Natural killer cell (primary cell): ENCODE results near the gene PTPRM. TPM values are rescaled to one million over a fixed set of nuclear protein-coding genes. Genes with fewer than 3 reads are reported as not detected.
A peak's percentile ranks its signal among the peaks of the same experiment; 100 is the strongest.

ENCODE experiments used
- ATAC-seq, 3 donors: fragments of 150-1000 bp in 2 of 3; fragments of 200-7000 bp in 1 of 3; cut with Tn5 transposase; 1 replicate in 1 of 3; 2 replicates in 2 of 3; pipeline ENCODE4 v1.10.0; 2021; ENCODE audit warnings: mild to moderate bottlenecking in 2 of 3, moderate library complexity in 2 of 3
- DNase-seq, 2 donors: peaks; one replicate each; pipeline versions ENCODE4 v3.0.0 to v3.0.0-alpha.2; 2013 to 2021; ENCODE audit warnings: mixed read lengths in 1 of 2
- H3K27ac ChIP-seq: one replicate; pipeline ENCODE4 v1.5.1; 2013; ENCODE audit warnings: mild to moderate bottlenecking, low read length
- H3K27me3 ChIP-seq: one replicate; pipeline ENCODE4 v1.6.1; 2013; ENCODE audit warnings: low read length; ENCODE audit not compliant: control insufficient read depth, insufficient read depth
- H3K36me3 ChIP-seq: one replicate; pipeline ENCODE4 v1.6.1; 2013; ENCODE audit warnings: low read length; ENCODE audit not compliant: control insufficient read depth, insufficient read depth
- H3K4me1 ChIP-seq: one replicate; pipeline ENCODE4 v1.6.1; 2013; ENCODE audit warnings: low read length; ENCODE audit not compliant: control insufficient read depth, insufficient read depth
- H3K4me3 ChIP-seq: one replicate; pipeline ENCODE4 v1.5.1; 2013; ENCODE audit warnings: low read length
- H3K9me3 ChIP-seq: one replicate; pipeline ENCODE4 v1.6.1; 2013; ENCODE audit warnings: low read length; ENCODE audit not compliant: control insufficient read depth, insufficient read depth
- H3K27ac Mint-ChIP-seq, 2 donors: one replicate each; pipeline ENCODE4 v1.8.0; 2022; ENCODE audit warnings: mild to moderate bottlenecking in 2 of 2, mixed read lengths in 2 of 2, moderate library complexity in 1 of 2
- H3K27me3 Mint-ChIP-seq, 2 donors: one replicate each; pipeline ENCODE4 v1.8.0; 2022; ENCODE audit warnings: low read depth in 2 of 2, mixed read lengths in 2 of 2
- H3K36me3 Mint-ChIP-seq: one replicate; pipeline ENCODE4 v1.8.0; 2022; ENCODE audit warnings: mixed read lengths
- H3K4me1 Mint-ChIP-seq, 2 donors: one replicate each; pipeline ENCODE4 v1.8.0; 2022; ENCODE audit warnings: mixed read lengths in 2 of 2
- H3K4me3 Mint-ChIP-seq: one replicate; pipeline ENCODE4 v1.8.0; 2022; ENCODE audit warnings: mild to moderate bottlenecking, moderate library complexity, mixed read lengths
- H3K9me3 Mint-ChIP-seq, 2 donors: one replicate each; pipeline ENCODE4 v1.8.0; 2022; ENCODE audit warnings: mixed read lengths in 2 of 2
- WGBS: methylation state at CpG from one replicate; pipeline ENCODE4 v1.1.7; 2013; ENCODE audit warnings: missing lambda C conversion rate; ENCODE audit not compliant: insufficient coverage; 5-methylcytosine and 5-hydroxymethylcytosine counted together
- intact Hi-C: fragments of 100-400 bp; cut with micrococcal nuclease; formaldehyde crosslinking; loops from one replicate; pipeline ENCODE4 v1.14.2; 2022
- total RNA-seq, 4 donors: library from RNA; stranded (reverse); fragments of 120-200 nt in 1 of 4; gene quantifications; one replicate each; pipeline versions ENCODE4 v1.2.3 to v1.2.4, GENCODE V29; 2013 to 2022
- TF ChIP-seq, protein P1 (sequence below): fragments of 200-600 bp; IDR thresholded peaks from one replicate; pipeline ENCODE4 v1.8.0; 2022; ENCODE audit warnings: antibody characterized with exemption

The PTPRM gene
- total RNA-seq, 3 donors from 2014 or later (not counting 1 experiment from before 2014, with no cell fraction given): 5.0 to 13.2 (median 12.1) TPM

DNA sequence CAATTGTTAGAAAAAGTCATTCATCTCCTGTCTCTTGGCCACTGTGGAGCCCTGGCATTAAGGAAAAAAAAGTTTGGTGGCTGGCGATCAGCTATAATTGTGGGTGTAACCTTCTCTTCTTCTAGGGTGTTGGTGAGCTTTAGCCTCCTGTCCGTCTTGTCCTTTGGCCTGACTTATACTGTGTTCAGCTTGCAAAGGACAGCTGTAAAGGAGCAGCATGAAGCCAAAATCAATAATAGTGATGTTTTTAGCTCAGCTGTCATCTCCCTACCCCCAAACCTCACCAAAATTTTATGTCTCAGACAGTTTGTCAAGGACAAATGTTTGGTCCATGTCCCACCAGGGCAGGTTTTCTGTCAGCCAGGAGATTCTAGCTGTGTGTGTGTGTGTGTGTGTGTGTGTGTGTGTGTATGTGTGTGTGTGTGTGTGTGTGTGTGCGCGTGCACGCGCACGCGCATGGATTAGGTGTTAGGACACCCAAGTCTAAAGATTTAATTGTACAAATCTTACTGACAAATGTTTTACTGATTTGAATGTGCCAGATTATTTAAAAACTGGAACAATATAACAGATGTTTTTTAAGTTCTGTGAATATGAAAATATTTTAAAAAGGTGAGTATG lies 109.2 kb downstream of the PTPRM start:
- no peaks in the 10 kb centered on the region for H3K36me3 Mint-ChIP-seq
- Histone ChIP-seq H3K36me3 (no peaks in the 10 kb centered on the region), H3K27me3 (no peaks in the 10 kb centered on the region), H3K4me1 (no peaks in the 10 kb centered on the region), H3K27ac (no peak overlapping the region), H3K9me3 (no peaks in the 10 kb centered on the region), H3K4me3 (no peak overlapping the region)
- no peaks in the 10 kb centered on the region for H3K4me1 Mint-ChIP-seq
- TF ChIP-seq, protein P1, sequence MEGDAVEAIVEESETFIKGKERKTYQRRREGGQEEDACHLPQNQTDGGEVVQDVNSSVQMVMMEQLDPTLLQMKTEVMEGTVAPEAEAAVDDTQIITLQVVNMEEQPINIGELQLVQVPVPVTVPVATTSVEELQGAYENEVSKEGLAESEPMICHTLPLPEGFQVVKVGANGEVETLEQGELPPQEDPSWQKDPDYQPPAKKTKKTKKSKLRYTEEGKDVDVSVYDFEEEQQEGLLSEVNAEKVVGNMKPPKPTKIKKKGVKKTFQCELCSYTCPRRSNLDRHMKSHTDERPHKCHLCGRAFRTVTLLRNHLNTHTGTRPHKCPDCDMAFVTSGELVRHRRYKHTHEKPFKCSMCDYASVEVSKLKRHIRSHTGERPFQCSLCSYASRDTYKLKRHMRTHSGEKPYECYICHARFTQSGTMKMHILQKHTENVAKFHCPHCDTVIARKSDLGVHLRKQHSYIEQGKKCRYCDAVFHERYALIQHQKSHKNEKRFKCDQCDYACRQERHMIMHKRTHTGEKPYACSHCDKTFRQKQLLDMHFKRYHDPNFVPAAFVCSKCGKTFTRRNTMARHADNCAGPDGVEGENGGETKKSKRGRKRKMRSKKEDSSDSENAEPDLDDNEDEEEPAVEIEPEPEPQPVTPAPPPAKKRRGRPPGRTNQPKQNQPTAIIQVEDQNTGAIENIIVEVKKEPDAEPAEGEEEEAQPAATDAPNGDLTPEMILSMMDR: no peak
- no peak overlapping the region for H3K27ac Mint-ChIP-seq
- H3K27me3 Mint-ChIP-seq: no peaks in the 10 kb centered on the region
- H3K4me3 Mint-ChIP-seq: no peak overlapping the region
- DNase-seq (no peak), ATAC-seq (no peak)
- H3K9me3 Mint-ChIP-seq: peaks cover 3 to 4% of the 10 kb centered on the region in 2 donors
- intact Hi-C loops: no loop called here
- WGBS: 84% methylated on average over 2 of the region's 8 CpGs

DNA sequence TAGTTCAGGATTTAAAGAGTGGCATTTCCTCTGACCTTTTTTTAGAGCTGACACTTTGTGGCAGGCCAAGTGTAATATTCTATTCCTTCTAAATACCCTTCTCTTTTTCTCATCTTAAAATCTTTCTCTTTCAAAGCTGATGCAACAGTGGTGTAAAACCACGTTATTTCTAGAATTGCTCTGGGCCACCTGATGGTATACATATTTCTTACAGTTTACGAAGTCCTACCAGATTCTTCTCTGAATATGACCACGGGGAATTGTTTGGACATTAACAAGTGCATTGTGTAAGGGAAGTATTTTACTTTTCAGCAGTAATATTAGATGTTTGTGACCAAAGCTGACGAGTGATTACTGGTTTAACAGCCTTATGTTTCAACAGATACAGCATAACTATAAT lies 109.9 kb downstream of the PTPRM start:
- Mint-ChIP-seq H3K4me1 (no peaks in the 10 kb centered on the region), H3K27ac (no peak overlapping the region), H3K9me3 (peaks cover 3 to 4% of the 10 kb centered on the region in 2 donors), H3K27me3 (no peaks in the 10 kb centered on the region), H3K36me3 (no peaks in the 10 kb centered on the region), H3K4me3 (no peak overlapping the region)
- intact Hi-C loops: no loop called here
- Histone ChIP-seq H3K4me3 (no peak overlapping the region), H3K36me3 (no peaks in the 10 kb centered on the region), H3K27me3 (no peaks in the 10 kb centered on the region), H3K9me3 (no peaks in the 10 kb centered on the region), H3K4me1 (no peaks in the 10 kb centered on the region), H3K27ac (no peak overlapping the region)
- WGBS: 80% methylated on average over 4 of the region's 4 CpGs
- TF ChIP-seq, protein P1: no peak
- DNase-seq: no peak
- no peak for ATAC-seq

DNA sequence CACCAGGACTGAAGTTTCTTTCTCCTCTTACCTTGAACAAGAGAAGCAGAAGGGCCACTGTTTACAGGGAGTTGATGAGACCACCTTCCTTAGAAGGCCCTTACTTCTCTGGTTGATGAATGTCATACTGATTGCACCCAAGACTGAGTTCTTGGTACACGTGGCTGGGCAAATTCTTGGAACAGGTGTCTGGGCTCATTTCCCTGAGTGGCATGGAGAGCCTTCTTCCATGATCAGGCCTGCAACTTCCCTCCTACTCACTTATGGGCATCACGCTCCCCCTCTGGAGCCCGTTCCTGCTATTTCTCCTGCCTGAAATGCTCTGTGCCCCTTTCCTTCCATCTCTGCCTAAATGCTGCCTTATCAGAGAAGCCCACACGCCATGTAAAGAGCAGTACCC lies 110.3 kb downstream of the PTPRM start:
- H3K27me3 Mint-ChIP-seq: no peaks in the 10 kb centered on the region
- Histone ChIP-seq H3K4me3 (no peak overlapping the region), H3K4me1 (no peaks in the 10 kb centered on the region), H3K27me3 (no peaks in the 10 kb centered on the region), H3K9me3 (no peaks in the 10 kb centered on the region), H3K36me3 (no peaks in the 10 kb centered on the region), H3K27ac (no peak overlapping the region)
- DNase-seq (no peak), ATAC-seq (peak in 1 of 3 donors; percentile 12)
- TF ChIP-seq, protein P1: no peak
- no peak overlapping the region for H3K27ac Mint-ChIP-seq
- H3K4me3 Mint-ChIP-seq: no peak overlapping the region
- intact Hi-C loops: no loop called here
- no peaks in the 10 kb centered on the region for H3K4me1 Mint-ChIP-seq
- no peaks in the 10 kb centered on the region for H3K36me3 Mint-ChIP-seq
- peaks cover under 1 to 2% of the 10 kb centered on the region in 2 donors for H3K9me3 Mint-ChIP-seq
- WGBS: 84% methylated on average over 4 of the region's 4 CpGs

DNA sequence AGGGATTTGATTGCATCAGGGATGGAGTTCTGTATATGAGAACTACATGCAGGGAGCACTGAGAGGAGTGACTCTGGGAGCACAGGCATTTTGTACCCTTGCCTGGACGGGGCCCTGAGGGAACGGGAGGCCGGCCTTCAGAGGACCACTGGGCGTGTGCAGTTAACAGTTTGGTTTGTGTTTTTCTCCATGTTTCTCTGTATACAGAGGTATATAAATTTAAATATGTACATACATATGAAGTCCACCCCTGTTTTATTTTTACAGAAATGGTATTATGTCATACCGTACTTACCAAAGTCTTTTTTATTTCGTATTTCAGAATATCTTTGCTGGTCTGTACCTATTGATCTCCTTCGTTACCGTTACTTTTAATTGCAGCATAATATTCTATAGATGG lies 111.3 kb downstream of the PTPRM start:
- no peak overlapping the region for H3K27ac ChIP-seq
- H3K9me3 ChIP-seq: no peaks in the 10 kb centered on the region
- Mint-ChIP-seq H3K36me3 (no peaks in the 10 kb centered on the region), H3K27me3 (no peaks in the 10 kb centered on the region), H3K9me3 (no peaks in the 10 kb centered on the region), H3K4me3 (no peak overlapping the region), H3K4me1 (no peaks in the 10 kb centered on the region), H3K27ac (no peak overlapping the region)
- no peak overlapping the region for H3K4me3 ChIP-seq
- intact Hi-C loops: no loop called here
- H3K27me3 ChIP-seq: no peaks in the 10 kb centered on the region
- no peak for ATAC-seq
- TF ChIP-seq, protein P1: no peak
- no peak for DNase-seq
- no peaks in the 10 kb centered on the region for H3K36me3 ChIP-seq
- no peaks in the 10 kb centered on the region for H3K4me1 ChIP-seq
- 98% methylated on average over 5 of the region's 8 CpGs for WGBS
